OCI-LY3 (cell line): ENCODE results near the gene CREB5.

ENCODE experiments used
- CTCF ChIP-seq: fragments of 200-600, 300-600 bp; sonication (generic); IDR thresholded peaks from 2 replicates; pipeline ENCODE4 v1.5.1; 2014; ENCODE audit warnings: antibody characterized with exemption, low read length, low read depth
- EZH2phosphoT487 ChIP-seq: fragments of 200-600 bp; shearing (Covaris generic); IDR thresholded peaks from 2 replicates; pipeline ENCODE4 v1.6.1; 2018; ENCODE audit warnings: antibody characterized with exemption, mixed run types, low read depth

GRCh38 chr7:28787106-28787505 lies 374.8 kb downstream of the CREB5 start:
- TF ChIP-seq CTCF = no peak
- no peak for TF ChIP-seq EZH2phosphoT487
